ENCODE results near the gene NLK.

- TF ChIP-seq, protein P1, sequence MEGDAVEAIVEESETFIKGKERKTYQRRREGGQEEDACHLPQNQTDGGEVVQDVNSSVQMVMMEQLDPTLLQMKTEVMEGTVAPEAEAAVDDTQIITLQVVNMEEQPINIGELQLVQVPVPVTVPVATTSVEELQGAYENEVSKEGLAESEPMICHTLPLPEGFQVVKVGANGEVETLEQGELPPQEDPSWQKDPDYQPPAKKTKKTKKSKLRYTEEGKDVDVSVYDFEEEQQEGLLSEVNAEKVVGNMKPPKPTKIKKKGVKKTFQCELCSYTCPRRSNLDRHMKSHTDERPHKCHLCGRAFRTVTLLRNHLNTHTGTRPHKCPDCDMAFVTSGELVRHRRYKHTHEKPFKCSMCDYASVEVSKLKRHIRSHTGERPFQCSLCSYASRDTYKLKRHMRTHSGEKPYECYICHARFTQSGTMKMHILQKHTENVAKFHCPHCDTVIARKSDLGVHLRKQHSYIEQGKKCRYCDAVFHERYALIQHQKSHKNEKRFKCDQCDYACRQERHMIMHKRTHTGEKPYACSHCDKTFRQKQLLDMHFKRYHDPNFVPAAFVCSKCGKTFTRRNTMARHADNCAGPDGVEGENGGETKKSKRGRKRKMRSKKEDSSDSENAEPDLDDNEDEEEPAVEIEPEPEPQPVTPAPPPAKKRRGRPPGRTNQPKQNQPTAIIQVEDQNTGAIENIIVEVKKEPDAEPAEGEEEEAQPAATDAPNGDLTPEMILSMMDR (IDR thresholded peaks at IDR 0.05; ENCODE audit: insufficient read depth, low read depth, low read length), result no peak
- TF ChIP-seq EZH2 (IDR thresholded peaks at IDR 0.05; ENCODE audit: insufficient read depth, low read length), result no peak
Observed at GRCh38 chr17:27996202-27997043, 46.1 kb upstream of the NLK start.

Measured in astrocyte (in vitro differentiated cells and primary cell).